Measurements from ENCODE around the gene CLEC10A.
A peak's percentile ranks its signal among the peaks of the same experiment; 100 is the strongest.

The CLEC10A gene

GRCh38 chr17:7043182-7043496, 36.9 kb downstream of the CLEC10A start:
- Histone ChIP-seq H3K9me3 (ENCODE audit: control insufficient read depth, insufficient read depth, low read length) (no peaks in the 10 kb centered on the region), H3K27me3 (ENCODE audit: control insufficient read depth, insufficient read depth, low read length) (peaks cover 44% of the 10 kb centered on the region), H3K36me3 (ENCODE audit: control insufficient read depth, insufficient read depth, low read length) (no peaks in the 10 kb centered on the region), H3K4me3 (ENCODE audit: low read depth, low read length) (peak overlapping the region; percentile 69), H3K9ac (ENCODE audit: low read depth, low read length) (no peak overlapping the region), H3K4me1 (ENCODE audit: control insufficient read depth, insufficient read depth, low read length) (peaks cover 9% of the 10 kb centered on the region)

- Histone ChIP-seq H3K4me1 (ENCODE audit: control insufficient read depth, insufficient read depth, low read length) (peaks cover 9% of the 10 kb centered on the region), H3K9ac (ENCODE audit: low read depth, low read length) (no peak overlapping the region), H3K4me3 (ENCODE audit: low read depth, low read length) (peak overlapping the region; percentile 69)
Measured at GRCh38 chr17:7042501-7043181, 37.4 kb downstream of the CLEC10A start.

GRCh38 chr17:7041607-7042500, 38.2 kb downstream of the CLEC10A start:
- H3K9me3 ChIP-seq (ENCODE audit: control insufficient read depth, insufficient read depth, low read length): no peaks in the 10 kb centered on the region
- peaks cover 6% of the 10 kb centered on the region for H3K4me1 ChIP-seq (ENCODE audit: control insufficient read depth, insufficient read depth, low read length)
- H3K36me3 ChIP-seq (ENCODE audit: control insufficient read depth, insufficient read depth, low read length): no peaks in the 10 kb centered on the region
- H3K4me3 ChIP-seq (ENCODE audit: low read depth, low read length): peak overlapping the region; percentile 69
- no peak overlapping the region for H3K9ac ChIP-seq (ENCODE audit: low read depth, low read length)
- peaks cover 44% of the 10 kb centered on the region for H3K27me3 ChIP-seq (ENCODE audit: control insufficient read depth, insufficient read depth, low read length)

More at GRCh38 chr17:7042501-7043181, 37.4 kb downstream of the CLEC10A start:
- Histone ChIP-seq H3K9me3 (ENCODE audit: control insufficient read depth, insufficient read depth, low read length) (no peaks in the 10 kb centered on the region), H3K27me3 (ENCODE audit: control insufficient read depth, insufficient read depth, low read length) (peaks cover 44% of the 10 kb centered on the region), H3K36me3 (ENCODE audit: control insufficient read depth, insufficient read depth, low read length) (no peaks in the 10 kb centered on the region)

GRCh38 chr17:7039832-7040231, 40.2 kb downstream of the CLEC10A start:
- no peaks in the 10 kb centered on the region for H3K9me3 ChIP-seq (ENCODE audit: control insufficient read depth, insufficient read depth, low read length)
- peaks cover 33% of the 10 kb centered on the region for H3K27me3 ChIP-seq (ENCODE audit: control insufficient read depth, insufficient read depth, low read length)
- no peak overlapping the region for H3K4me3 ChIP-seq (ENCODE audit: low read depth, low read length)
- no peak overlapping the region for H3K9ac ChIP-seq (ENCODE audit: low read depth, low read length)
- H3K4me1 ChIP-seq (ENCODE audit: control insufficient read depth, insufficient read depth, low read length): peaks cover 11% of the 10 kb centered on the region
- H3K36me3 ChIP-seq (ENCODE audit: control insufficient read depth, insufficient read depth, low read length): no peaks in the 10 kb centered on the region

GRCh38 chr17:7038025-7038862, 41.8 kb downstream of the CLEC10A start:
- no peak overlapping the region for H3K9ac ChIP-seq (ENCODE audit: low read depth, low read length)
- H3K36me3 ChIP-seq (ENCODE audit: control insufficient read depth, insufficient read depth, low read length): no peaks in the 10 kb centered on the region
- no peaks in the 10 kb centered on the region for H3K9me3 ChIP-seq (ENCODE audit: control insufficient read depth, insufficient read depth, low read length)
- H3K27me3 ChIP-seq (ENCODE audit: control insufficient read depth, insufficient read depth, low read length): peaks cover 21% of the 10 kb centered on the region
- peaks cover 11% of the 10 kb centered on the region for H3K4me1 ChIP-seq (ENCODE audit: control insufficient read depth, insufficient read depth, low read length)
- no peak overlapping the region for H3K4me3 ChIP-seq (ENCODE audit: low read depth, low read length)

- peak within 1 kb of the TSS; percentile 83 for H3K9ac ChIP-seq (ENCODE audit: low read depth, low read length)
- peaks cover 8% of the 10 kb centered on the region for H3K4me1 ChIP-seq (ENCODE audit: control insufficient read depth, insufficient read depth, low read length)
- peak within 1 kb of the TSS; percentile 80 for H3K4me3 ChIP-seq (ENCODE audit: low read depth, low read length)
- no peaks in the 10 kb centered on the region for H3K9me3 ChIP-seq (ENCODE audit: control insufficient read depth, insufficient read depth, low read length)
- no peaks in the 10 kb centered on the region for H3K36me3 ChIP-seq (ENCODE audit: control insufficient read depth, insufficient read depth, low read length)
- peaks cover 5% of the 10 kb centered on the region for H3K27me3 ChIP-seq (ENCODE audit: control insufficient read depth, insufficient read depth, low read length)
Measured at GRCh38 chr17:7035591-7036368, 44.3 kb downstream of the CLEC10A start, which contains the start of gene SLC16A13. TSS of gene SLC16A13 (plus strand) at chr17:7036015. CDS start at chr17:7036383, 368 bp downstream.

GRCh38 chr17:7034955-7035590, 45.0 kb downstream of the CLEC10A start:
- peak overlapping the region; percentile 80 for H3K4me3 ChIP-seq (ENCODE audit: low read depth, low read length)
- H3K4me1 ChIP-seq (ENCODE audit: control insufficient read depth, insufficient read depth, low read length): peaks cover 8% of the 10 kb centered on the region
- no peaks in the 10 kb centered on the region for H3K36me3 ChIP-seq (ENCODE audit: control insufficient read depth, insufficient read depth, low read length)
- no peaks in the 10 kb centered on the region for H3K9me3 ChIP-seq (ENCODE audit: control insufficient read depth, insufficient read depth, low read length)
- H3K9ac ChIP-seq (ENCODE audit: low read depth, low read length): peak overlapping the region; percentile 76
- H3K27me3 ChIP-seq (ENCODE audit: control insufficient read depth, insufficient read depth, low read length): peaks cover 5% of the 10 kb centered on the region

GRCh38 chr17:7029659-7030058, 50.4 kb downstream of the CLEC10A start:
- Histone ChIP-seq H3K4me3 (ENCODE audit: low read depth, low read length) (no peak overlapping the region), H3K4me1 (ENCODE audit: control insufficient read depth, insufficient read depth, low read length) (no peaks in the 10 kb centered on the region), H3K36me3 (ENCODE audit: control insufficient read depth, insufficient read depth, low read length) (no peaks in the 10 kb centered on the region), H3K9me3 (ENCODE audit: control insufficient read depth, insufficient read depth, low read length) (no peaks in the 10 kb centered on the region), H3K9ac (ENCODE audit: low read depth, low read length) (no peak overlapping the region), H3K27me3 (ENCODE audit: control insufficient read depth, insufficient read depth, low read length) (peaks cover 3% of the 10 kb centered on the region)

GRCh38 chr17:7029096-7029495, 51.0 kb downstream of the CLEC10A start:
- no peaks in the 10 kb centered on the region for H3K4me1 ChIP-seq (ENCODE audit: control insufficient read depth, insufficient read depth, low read length)
- no peaks in the 10 kb centered on the region for H3K36me3 ChIP-seq (ENCODE audit: control insufficient read depth, insufficient read depth, low read length)
- H3K4me3 ChIP-seq (ENCODE audit: low read depth, low read length): no peak overlapping the region
- no peaks in the 10 kb centered on the region for H3K9me3 ChIP-seq (ENCODE audit: control insufficient read depth, insufficient read depth, low read length)
- H3K9ac ChIP-seq (ENCODE audit: low read depth, low read length): no peak overlapping the region
- peaks cover 6% of the 10 kb centered on the region for H3K27me3 ChIP-seq (ENCODE audit: control insufficient read depth, insufficient read depth, low read length)

- Histone ChIP-seq H3K4me1 (ENCODE audit: control insufficient read depth, insufficient read depth, low read length) (no peaks in the 10 kb centered on the region), H3K36me3 (ENCODE audit: control insufficient read depth, insufficient read depth, low read length) (peaks cover 3% of the 10 kb centered on the region), H3K9me3 (ENCODE audit: control insufficient read depth, insufficient read depth, low read length) (no peaks in the 10 kb centered on the region), H3K27me3 (ENCODE audit: control insufficient read depth, insufficient read depth, low read length) (peaks cover 17% of the 10 kb centered on the region), H3K4me3 (ENCODE audit: low read depth, low read length) (no peak overlapping the region), H3K9ac (ENCODE audit: low read depth, low read length) (no peak overlapping the region)
Measured at GRCh38 chr17:7027335-7027734, 52.7 kb downstream of the CLEC10A start.
